WTC11 (cell line): ENCODE results near the gene NCOA1. TPM values are rescaled to one million over a fixed set of nuclear protein-coding genes. Genes with fewer than 3 reads are reported as not detected.

Experiments used
- ATAC-seq: fragments of 200-7000 bp; cut with Tn5 transposase; 2 replicates; pipeline ENCODE4 v1.10.0; 2021; ENCODE audit warnings: mild to moderate bottlenecking, moderate library complexity
- CTCF ChIA-PET: fragments of 300-600 bp; sonication (Branson Sonifier 250); formaldehyde crosslinking; loops from one replicate; lab custom pipeline; 2021; ENCODE audit warnings: antibody characterized with exemption; lab: Charles Lee
- POLR2A ChIA-PET: fragments of 350-600 bp; sonication (Branson Sonifier 250); formaldehyde crosslinking; loops from one replicate; lab custom pipeline; 2021; ENCODE audit warnings: antibody characterized with exemption; lab: Charles Lee
- DNase-seq: peaks from one replicate; pipeline ENCODE4 v3.0.0; 2021; ENCODE audit warnings: low spot score
- H3K27ac Mint-ChIP-seq: 2 replicates; pipeline ENCODE4 v1.8.0; 2021; ENCODE audit warnings: mixed read lengths
- H3K27me3 Mint-ChIP-seq: 2 replicates; pipeline ENCODE4 v1.8.0; 2021; ENCODE audit warnings: low read depth, mild to moderate bottlenecking, moderate library complexity, mixed read lengths
- H3K36me3 Mint-ChIP-seq: 2 replicates; pipeline ENCODE4 v1.8.0; 2021; ENCODE audit warnings: mixed read lengths
- H3K4me1 Mint-ChIP-seq: 2 replicates; pipeline ENCODE4 v1.8.0; 2022; ENCODE audit warnings: mixed read lengths
- H3K4me3 Mint-ChIP-seq: 2 replicates; pipeline ENCODE4 v1.8.0; 2021; ENCODE audit warnings: mild to moderate bottlenecking, moderate library complexity, mixed read lengths
- H3K9me3 Mint-ChIP-seq: 2 replicates; pipeline ENCODE4 v1.8.0; 2021; ENCODE audit warnings: mixed read lengths
- AR ChIP-seq: fragments of 250-450 bp; sonication (Bioruptor Pico); IDR thresholded peaks from 2 replicates; pipeline ENCODE4 v1.9.0; 2021; ENCODE audit warnings: mild to moderate bottlenecking
- CDX4 ChIP-seq: fragments of 250-450 bp; sonication (Bioruptor Pico); IDR thresholded peaks from 2 replicates; pipeline ENCODE4 v1.9.0; 2021; ENCODE audit warnings: moderate library complexity, mild to moderate bottlenecking, inconsistent platforms, borderline replicate concordance
- EMX1 ChIP-seq: fragments of 250-450 bp; sonication (Bioruptor Pico); IDR thresholded peaks from 2 replicates; pipeline ENCODE4 v1.8.0; 2021; ENCODE audit warnings: mild to moderate bottlenecking
- FOXK1 ChIP-seq: sonication (generic); formaldehyde crosslinking; IDR thresholded peaks from 2 replicates; pipeline ENCODE4 v1.8.0; 2022; ENCODE audit warnings: mild to moderate bottlenecking, moderate library complexity, missing genetic modification reagents
- FOXP4 ChIP-seq: sonication (generic); formaldehyde crosslinking; IDR thresholded peaks from 2 replicates; pipeline ENCODE4 v1.8.0; 2022; ENCODE audit warnings: mild to moderate bottlenecking, missing genetic modification reagents
- HMGA2 ChIP-seq: fragments of 250-450 bp; sonication (Bioruptor Pico); IDR thresholded peaks from 2 replicates; pipeline ENCODE4 v1.4.0; 2021; ENCODE audit warnings: mild to moderate bottlenecking, moderate library complexity
- NFATC4 ChIP-seq: fragments of 250-450 bp; sonication (Bioruptor Pico); IDR thresholded peaks from 2 replicates; pipeline ENCODE4 v1.9.0; 2021; ENCODE audit warnings: mild to moderate bottlenecking
- NFYB ChIP-seq: sonication (generic); formaldehyde crosslinking; conservative IDR thresholded peaks from 2 replicates; pipeline ENCODE4 v1.8.0; 2022; ENCODE audit warnings: low read depth, missing genetic modification reagents
- NR1H2 ChIP-seq: sonication (generic); formaldehyde crosslinking; IDR thresholded peaks from 2 replicates; pipeline ENCODE4 v1.9.0; 2021; ENCODE audit warnings: mild to moderate bottlenecking, moderate library complexity, missing genetic modification reagents
- NR2C2 ChIP-seq: sonication (generic); formaldehyde crosslinking; IDR thresholded peaks from 2 replicates; pipeline ENCODE4 v1.8.0; 2022; ENCODE audit warnings: mild to moderate bottlenecking, missing genetic modification reagents
- OVOL2 ChIP-seq: fragments of 250-450 bp; sonication (Bioruptor Pico); IDR thresholded peaks from 2 replicates; pipeline ENCODE4 v1.9.0; 2021; ENCODE audit warnings: mild to moderate bottlenecking, borderline replicate concordance
- PRDM15 ChIP-seq: sonication (generic); formaldehyde crosslinking; IDR thresholded peaks from 2 replicates; pipeline ENCODE4 v1.8.0; 2022; ENCODE audit warnings: missing genetic modification reagents
- PRRX2 ChIP-seq: fragments of 250-450 bp; sonication (Bioruptor Pico); IDR thresholded peaks from 2 replicates; pipeline ENCODE4 v1.8.0; 2021; ENCODE audit warnings: mild to moderate bottlenecking
- RELA ChIP-seq: sonication (generic); formaldehyde crosslinking; IDR thresholded peaks from 2 replicates; pipeline ENCODE4 v1.8.1; 2022; ENCODE audit warnings: missing genetic modification reagents, mild to moderate bottlenecking, borderline replicate concordance
- STAT6 ChIP-seq: sonication (generic); formaldehyde crosslinking; conservative IDR thresholded peaks from 2 replicates; pipeline ENCODE4 v1.8.1; 2023; ENCODE audit warnings: mild to moderate bottlenecking, low read depth, missing genetic modification reagents, moderate library complexity
- TEAD1 ChIP-seq: sonication (generic); formaldehyde crosslinking; IDR thresholded peaks from 2 replicates; pipeline ENCODE4 v1.8.0; 2022; ENCODE audit warnings: mild to moderate bottlenecking, missing genetic modification reagents
- TP53 ChIP-seq: sonication (generic); formaldehyde crosslinking; IDR thresholded peaks from 2 replicates; pipeline ENCODE4 v1.8.1; 2023; ENCODE audit warnings: mild to moderate bottlenecking, missing genetic modification reagents
- ZNF219 ChIP-seq: sonication (generic); formaldehyde crosslinking; IDR thresholded peaks from 2 replicates; pipeline ENCODE4 v1.8.0; 2023; ENCODE audit warnings: missing genetic modification reagents, mild to moderate bottlenecking, borderline replicate concordance
- total RNA-seq: library from RNA; stranded (reverse); gene quantifications from 3 replicates; pipeline ENCODE4 v1.2.3, GENCODE V29; 2021

Gene NCOA1
- total RNA-seq, 1 experiment from 2014 or later, result 16.9 TPM

GRCh38 chr2:24763843-24764242, 272.8 kb downstream of the NCOA1 start (continued):
- TF ChIP-seq PRDM15 (no peak), ZNF219 (CRISPR knock-in tag) (no peak), FOXK1 (CRISPR knock-in tag) (no peak), PRRX2 (CRISPR knock-in tag) (no peak)

GRCh38 chr2:24766609-24767008, 275.6 kb downstream of the NCOA1 start:
- Mint-ChIP-seq H3K27me3 (no peaks in the 10 kb centered on the region), H3K4me1 (no peaks in the 10 kb centered on the region), H3K36me3 (peaks cover 18% of the 10 kb centered on the region), H3K27ac (peak overlapping the region; percentile 6; the same call in 1 of the 2 replicates), H3K9me3 (peaks cover 3% of the 10 kb centered on the region; the same call in 1 of the 2 replicates), H3K4me3 (no peak overlapping the region)
- ChIA-PET POLR2A (no interaction called here), CTCF (interaction anchor here (0.6 kb wide), 1 partner anchor 348 kb away, joined by 4 read pairs; no protein-coding TSS in a partner anchor)
- TF ChIP-seq ZNF219 (CRISPR knock-in tag) (no peak), CDX4 (CRISPR knock-in tag) (no peak), RELA (CRISPR knock-in tag) (no peak), FOXP4 (CRISPR knock-in tag) (no peak), NFYB (CRISPR knock-in tag) (no peak), TP53 (no peak), AR (CRISPR knock-in tag) (no peak), HMGA2 (CRISPR knock-in tag) (no peak), NR2C2 (no peak)
- ATAC-seq (no peak), DNase-seq (no peak)

GRCh38 chr2:24768013-24768412, 277.0 kb downstream of the NCOA1 start:
- Mint-ChIP-seq H3K36me3 (peaks cover 15% of the 10 kb centered on the region), H3K27ac (no peak overlapping the region), H3K9me3 (peaks cover 3% of the 10 kb centered on the region; the same call in 1 of the 2 replicates), H3K27me3 (no peaks in the 10 kb centered on the region), H3K4me3 (no peak overlapping the region), H3K4me1 (peaks cover 4% of the 10 kb centered on the region)
- ATAC-seq, result no peak
- TF ChIP-seq STAT6 (CRISPR knock-in tag), result no peak
- no peak for TF ChIP-seq NFATC4 (CRISPR knock-in tag)
- TF ChIP-seq OVOL2 (CRISPR knock-in tag), result no peak
- no peak for TF ChIP-seq TP53
- TF ChIP-seq NR1H2 (CRISPR knock-in tag), result no peak
- TF ChIP-seq CDX4 (CRISPR knock-in tag), result no peak
- no peak for TF ChIP-seq EMX1
- TF ChIP-seq RELA (CRISPR knock-in tag), result no peak
- TF ChIP-seq ZNF219 (CRISPR knock-in tag), result no peak
- TF ChIP-seq TEAD1 (CRISPR knock-in tag), result no peak
- ChIA-PET POLR2A (no interaction called here), CTCF (interaction anchor here (0.8 kb wide), 2 partner anchors 12 to 155 kb away, joined by 3 to 4 read pairs; no protein-coding TSS in a partner anchor)
- DNase-seq, result no peak
